ENCODE data around the gene ZNF367. TPM values are rescaled to one million over a fixed set of nuclear protein-coding genes. Genes with fewer than 3 reads are reported as not detected.

The ZNF367 gene
- 4.6 and 6.8 TPM in 2 replicates for total RNA-seq

DNA sequence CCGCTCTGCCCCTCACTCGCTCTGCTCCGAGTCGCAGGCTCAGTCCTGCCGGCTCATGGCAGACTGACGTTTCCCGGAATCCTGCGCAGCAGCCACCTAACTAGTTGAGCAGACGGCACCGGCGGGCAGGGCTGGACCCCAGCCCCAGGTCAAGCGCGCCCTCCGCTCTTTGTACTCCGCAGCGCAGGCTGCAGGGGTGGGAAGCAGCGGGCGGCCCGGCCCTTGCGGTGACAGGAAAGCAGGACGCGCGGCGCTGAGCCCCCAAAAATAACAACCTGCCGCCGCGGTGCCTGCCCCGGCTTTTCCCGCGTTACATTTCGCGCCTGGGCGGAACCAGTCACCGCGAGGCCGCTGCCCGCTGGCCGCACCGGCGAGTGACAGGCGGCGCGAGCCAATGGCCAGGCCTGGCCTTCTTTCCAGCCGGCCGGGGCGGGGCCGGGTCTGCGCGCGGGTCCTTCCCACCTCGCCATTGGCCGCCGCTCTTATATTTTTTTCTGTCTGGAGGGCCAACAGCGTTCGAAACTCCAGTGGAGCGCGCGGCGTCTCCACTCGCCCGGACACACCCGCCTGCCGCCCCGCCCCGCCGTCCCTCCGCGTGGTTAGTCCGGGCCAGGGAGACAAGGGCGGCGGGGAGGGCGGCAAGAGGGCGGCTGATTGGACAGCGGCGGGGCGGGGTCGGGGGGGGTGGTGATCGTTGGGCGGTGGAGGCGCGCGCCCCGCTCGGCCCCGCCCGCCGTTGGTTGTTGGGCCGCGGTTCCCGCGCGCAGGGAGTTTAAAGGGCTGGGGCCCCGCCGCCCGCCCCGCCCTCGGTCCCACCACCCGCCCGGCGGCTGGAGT, at the start of gene ZNF367:
ZNF367 (minus strand) TSS at position 288 of the 837 bp plus-strand sequence. CDS start 338 bp downstream, outside the sequence.

DNA sequence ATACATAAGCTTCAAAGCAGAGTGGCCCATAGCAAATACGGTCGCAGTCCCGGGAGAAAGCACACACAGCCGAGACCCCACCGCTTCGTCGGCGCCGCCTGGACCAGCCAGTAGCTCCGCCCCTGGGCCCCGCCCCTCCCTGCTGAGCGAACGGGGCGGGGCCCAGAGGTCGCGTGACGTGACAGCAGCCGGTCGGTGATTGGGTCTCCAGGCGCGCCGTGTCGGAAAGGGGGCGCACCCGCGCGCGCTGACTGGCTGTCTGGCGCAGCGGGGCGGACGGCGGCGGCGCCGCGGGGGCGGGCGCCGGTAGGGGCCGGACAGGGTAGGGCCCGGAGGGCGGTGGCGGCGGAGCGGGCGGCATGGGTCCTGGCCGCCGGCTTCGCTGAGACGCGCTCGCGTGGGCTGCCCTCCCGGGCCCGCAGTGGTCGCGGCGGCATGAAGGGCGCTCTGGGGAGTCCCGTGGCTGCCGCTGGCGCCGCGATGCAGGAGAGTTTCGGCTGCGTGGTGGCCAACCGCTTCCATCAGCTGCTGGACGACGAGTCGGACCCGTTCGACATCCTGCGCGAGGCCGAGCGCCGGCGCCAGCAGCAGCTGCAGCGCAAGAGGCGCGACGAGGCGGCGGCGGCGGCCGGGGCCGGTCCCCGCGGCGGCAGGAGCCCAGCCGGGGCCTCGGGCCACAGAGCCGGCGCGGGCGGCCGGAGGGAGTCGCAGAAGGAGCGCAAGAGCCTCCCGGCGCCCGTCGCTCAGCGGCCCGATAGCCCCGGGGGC, 31.9 kb upstream of the ZNF367 start, which contains the start of gene HABP4:
HABP4 (plus strand) TSS at position 325 of the 768 bp plus-strand sequence; CDS start at position 436, 111 bp downstream.

DNA sequence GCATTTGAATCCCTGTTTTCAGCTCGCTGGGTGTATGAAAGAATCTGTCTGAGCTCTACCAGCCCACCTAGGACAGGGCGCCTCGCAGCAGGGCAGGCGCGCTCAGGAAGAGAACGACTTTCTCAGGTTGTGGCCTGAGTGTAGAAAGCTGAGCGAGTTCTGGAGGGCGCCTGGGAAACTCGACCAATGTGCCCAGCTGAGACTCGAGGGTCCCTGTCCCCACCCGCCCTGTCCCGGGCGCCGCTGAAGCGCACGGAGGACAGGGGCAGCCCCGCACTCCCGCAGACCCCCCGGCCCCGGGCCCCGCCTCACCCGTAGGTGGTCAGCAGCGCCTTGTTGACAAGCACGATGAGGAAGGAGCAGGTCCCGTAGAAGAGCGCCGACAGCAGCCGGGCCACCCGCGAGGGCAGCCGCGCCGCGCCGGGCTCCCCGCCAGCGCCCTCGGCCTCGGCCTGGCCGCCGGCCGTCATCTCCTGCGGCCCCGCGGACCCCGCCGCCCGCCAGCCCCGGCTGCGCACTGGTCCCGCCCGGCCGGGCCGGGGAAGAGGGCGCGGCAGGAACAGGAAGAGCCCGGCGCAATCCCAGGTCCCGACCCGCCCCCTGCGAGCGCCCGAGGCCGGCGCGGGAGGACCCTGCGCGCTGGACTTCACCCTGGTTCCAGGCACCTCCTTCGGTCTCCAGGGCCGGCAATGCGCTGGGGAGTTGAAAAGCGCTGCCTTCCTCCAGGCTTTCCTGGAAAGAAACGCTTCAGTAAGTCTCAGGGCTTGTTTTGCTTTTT, 34.8 kb downstream of the ZNF367 start, which contains the start of gene SLC35D2:
SLC35D2 (minus strand) TSS at position 547 of the 778 bp plus-strand sequence; CDS start at position 470, 77 bp downstream.

Other genes starting within 250 kb of the ZNF367 start
- gene HSD17B3, start 116.2 kb downstream of the ZNF367 start, total RNA-seq: not detected in 2 replicates
- 21.6 and 22.4 TPM in 2 replicates for gene SLC35D2, start 34.7 kb downstream of the ZNF367 start, total RNA-seq
- gene HABP4, start 31.8 kb upstream of the ZNF367 start, total RNA-seq: 5.7 and 6.9 TPM in 2 replicates
- gene CDC14B, start 201.5 kb upstream of the ZNF367 start, total RNA-seq: 5.3 and 5.9 TPM in 2 replicates
- gene PRXL2C, start 236.9 kb upstream of the ZNF367 start, total RNA-seq: 19.9 and 24.6 TPM in 2 replicates

Data from vein endothelial cell (primary cell).